Esophagus squamous epithelium (tissue), 5 donors: ENCODE data around the gene CACNB1. TPM values are rescaled to one million over a fixed set of nuclear protein-coding genes. Genes with fewer than 3 reads are reported as not detected.

Experiments used
- DNase-seq: peaks from one replicate; lab custom pipeline; 2025; lab: John Stamatoyannopoulos, UW
- H3K27ac ChIP-seq, 4 donors: fragments of 200-600 bp; sonication (generic); one replicate each; pipeline ENCODE4 v1.5.1; 2016 to 2019; ENCODE audit warnings: mild to moderate bottlenecking in 1 of 4
- H3K27me3 ChIP-seq, 4 donors: fragments of 200-600 bp; sonication (generic); 1 replicate in 3 of 4; 2 replicates in 1 of 4; pipeline versions ENCODE4 v1.5.1 to v1.6.0; 2017 to 2021; ENCODE audit warnings: antibody characterized with exemption in 1 of 4
- H3K36me3 ChIP-seq, 3 donors: fragments of 200-600 bp; sonication (generic); one replicate each; pipeline ENCODE4 v1.5.1; 2016 to 2019
- H3K4me1 ChIP-seq, 3 donors: fragments of 200-600 bp; sonication (generic); one replicate each; pipeline ENCODE4 v1.5.1; 2017 to 2019
- H3K4me3 ChIP-seq, 4 donors: fragments of 200-600 bp; sonication (generic); 1 replicate in 3 of 4; 2 replicates in 1 of 4; pipeline ENCODE4 v1.5.1; 2016 to 2019; ENCODE audit warnings: mild to moderate bottlenecking in 2 of 4, moderate library complexity in 1 of 4
- H3K9me3 ChIP-seq, 3 donors: fragments of 200-600 bp; sonication (generic); one replicate each; pipeline ENCODE4 v1.5.1; 2016 to 2019
- POLR2A ChIP-seq, 4 donors: fragments of 450-650 bp; IDR thresholded peaks; one replicate each; pipeline ENCODE4 v1.6.1; 2017; ENCODE audit warnings: antibody characterized with exemption in 4 of 4, mild to moderate bottlenecking in 4 of 4, moderate library complexity in 3 of 4
- WGBS, 2 donors: methylation state at CpG; one replicate each; pipeline ENCODE4 v1.1.5; 2018; 5-methylcytosine and 5-hydroxymethylcytosine counted together
- intact Hi-C: fragments of 100-400 bp; cut with DNase I; formaldehyde crosslinking; loops from one replicate; pipeline ENCODE4 v1.15.0; 2022
- total RNA-seq, 4 donors: library from RNA; depleted of rRNA; stranded (reverse); fragments of >200 nt; gene quantifications; one replicate each; pipeline ENCODE4 v1.1.0, GENCODE V29; 2016
- TF ChIP-seq, protein P1 (sequence below), 6 experiments: fragments of 450-650 bp in 4 of 6; fragments of 200-600 bp in 2 of 6; sonication (generic) in 2 of 6; IDR thresholded peaks; one replicate each; pipeline ENCODE4 v1.5.1; 2016 to 2019; ENCODE audit warnings: antibody characterized with exemption in 6 of 6, mild to moderate bottlenecking in 4 of 6, moderate library complexity in 4 of 6
- donor health status: DM: yes; HTN: yes; CAD: no.

Gene CACNB1
- total RNA-seq, 4 donors from 2014 or later: 0.53 to 3.6 (median 0.99) TPM

- intact Hi-C loops: no loop called here
- H3K4me1 ChIP-seq: peaks cover 18 to 52% (median 19%) of the 10 kb centered on the region in 3 donors
- H3K4me3 ChIP-seq: peak overlapping the region; percentile 12 to 65 (median 42)
- H3K27me3 ChIP-seq: peaks cover 0 to 28% (median 0%) of the 10 kb centered on the region in 4 donors
- peak overlapping the region; percentile 3 to 58 (median 37) for H3K27ac ChIP-seq
- WGBS, 2 donors: 26 to 60% methylated on average over 1 to 10 of the region's 22 CpGs
- DNase-seq: no peak
- H3K36me3 ChIP-seq: peaks cover 0 to 3% (median 2%) of the 10 kb centered on the region in 3 donors
- TF ChIP-seq POLR2A (IDR thresholded peaks at IDR 0.05): no peak
- TF ChIP-seq, protein P1, sequence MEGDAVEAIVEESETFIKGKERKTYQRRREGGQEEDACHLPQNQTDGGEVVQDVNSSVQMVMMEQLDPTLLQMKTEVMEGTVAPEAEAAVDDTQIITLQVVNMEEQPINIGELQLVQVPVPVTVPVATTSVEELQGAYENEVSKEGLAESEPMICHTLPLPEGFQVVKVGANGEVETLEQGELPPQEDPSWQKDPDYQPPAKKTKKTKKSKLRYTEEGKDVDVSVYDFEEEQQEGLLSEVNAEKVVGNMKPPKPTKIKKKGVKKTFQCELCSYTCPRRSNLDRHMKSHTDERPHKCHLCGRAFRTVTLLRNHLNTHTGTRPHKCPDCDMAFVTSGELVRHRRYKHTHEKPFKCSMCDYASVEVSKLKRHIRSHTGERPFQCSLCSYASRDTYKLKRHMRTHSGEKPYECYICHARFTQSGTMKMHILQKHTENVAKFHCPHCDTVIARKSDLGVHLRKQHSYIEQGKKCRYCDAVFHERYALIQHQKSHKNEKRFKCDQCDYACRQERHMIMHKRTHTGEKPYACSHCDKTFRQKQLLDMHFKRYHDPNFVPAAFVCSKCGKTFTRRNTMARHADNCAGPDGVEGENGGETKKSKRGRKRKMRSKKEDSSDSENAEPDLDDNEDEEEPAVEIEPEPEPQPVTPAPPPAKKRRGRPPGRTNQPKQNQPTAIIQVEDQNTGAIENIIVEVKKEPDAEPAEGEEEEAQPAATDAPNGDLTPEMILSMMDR (IDR thresholded peaks at IDR 0.05): no peak
- no peaks in the 10 kb centered on the region for H3K9me3 ChIP-seq
Observed at GRCh38 chr17:39210093-39210434, 12.6 kb upstream of the CACNB1 start.

- Histone ChIP-seq H3K36me3 (peaks cover 5 to 9% (median 7%) of the 10 kb centered on the region in 3 donors), H3K27me3 (peaks cover 0 to 23% (median 0%) of the 10 kb centered on the region in 4 donors), H3K4me3 (peak overlapping the region; percentile 12 to 65 (median 42)), H3K4me1 (peaks cover 18 to 52% (median 19%) of the 10 kb centered on the region in 3 donors), H3K9me3 (no peaks in the 10 kb centered on the region), H3K27ac (peak overlapping the region; percentile 28 to 58 (median 49))
- DNase-seq: no peak
- TF ChIP-seq POLR2A (IDR thresholded peaks at IDR 0.05): no peak
- TF ChIP-seq, protein P1 (IDR thresholded peaks at IDR 0.05): no peak
- intact Hi-C loops: no loop called here
- 9 to 13% methylated on average over 2 to 4 of the region's 39 CpGs for WGBS, 2 donors
Observed at GRCh38 chr17:39209317-39210092, 12.0 kb upstream of the CACNB1 start.

GRCh38 chr17:39208893-39209292, 11.4 kb upstream of the CACNB1 start:
- no peak for DNase-seq
- peak overlapping the region in 1 of 4 donors; percentile 65 for H3K4me3 ChIP-seq
- H3K9me3 ChIP-seq: no peaks in the 10 kb centered on the region
- WGBS, 2 donors: 18 to 35% methylated on average over 4 to 5 of the region's 8 CpGs
- intact Hi-C loops: no loop called here
- peak overlapping the region in 3 of 4 donors; percentile 46 to 58 (median 52) for H3K27ac ChIP-seq
- peaks cover 8 to 15% (median 11%) of the 10 kb centered on the region in 3 donors for H3K36me3 ChIP-seq
- H3K4me1 ChIP-seq: peaks cover 18 to 52% (median 19%) of the 10 kb centered on the region in 3 donors
- TF ChIP-seq POLR2A (IDR thresholded peaks at IDR 0.05): no peak
- TF ChIP-seq, protein P1 (IDR thresholded peaks at IDR 0.05): no peak
- peaks cover 0 to 16% (median 0%) of the 10 kb centered on the region in 4 donors for H3K27me3 ChIP-seq

DNA sequence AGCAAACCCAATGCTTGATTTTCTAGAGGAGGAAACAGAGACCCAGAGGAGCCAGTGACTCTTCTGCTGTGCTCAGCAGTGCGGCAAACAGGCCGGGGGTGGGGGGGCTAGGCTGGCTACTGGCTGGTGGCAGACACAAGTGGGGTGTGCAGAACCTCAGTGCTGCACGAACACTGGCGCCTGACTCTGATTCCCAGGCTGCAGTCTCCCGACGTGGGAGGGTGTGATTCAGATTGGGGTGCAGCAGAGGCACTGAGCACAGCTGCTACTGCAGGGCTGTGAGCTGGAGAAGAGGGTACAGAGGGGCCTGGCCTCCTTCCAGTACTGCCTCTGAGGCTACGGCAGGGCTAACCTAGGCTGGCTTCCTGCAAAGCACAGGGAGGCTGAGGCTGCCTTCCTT, 10.7 kb upstream of the CACNB1 start:
- intact Hi-C loops: no loop called here
- no peak for DNase-seq
- peaks cover 17 to 49% (median 18%) of the 10 kb centered on the region in 3 donors for H3K4me1 ChIP-seq
- H3K9me3 ChIP-seq: no peaks in the 10 kb centered on the region
- no peak for TF ChIP-seq POLR2A (IDR thresholded peaks at IDR 0.05)
- TF ChIP-seq, protein P1 (IDR thresholded peaks at IDR 0.05): no peak
- WGBS, 2 donors: 52% methylated on average over 6 of the region's 7 CpGs; no CpG with 5 or more reads in 1 of the 2 donors
- peaks cover 16 to 22% (median 18%) of the 10 kb centered on the region in 3 donors for H3K36me3 ChIP-seq
- H3K4me3 ChIP-seq: no peak overlapping the region
- H3K27me3 ChIP-seq: peaks cover 0 to 14% (median 0%) of the 10 kb centered on the region in 4 donors
- no peak overlapping the region for H3K27ac ChIP-seq

- no peak overlapping the region for H3K27ac ChIP-seq
- no peaks in the 10 kb centered on the region for H3K9me3 ChIP-seq
- H3K27me3 ChIP-seq: peaks cover 0 to 6% (median 0%) of the 10 kb centered on the region in 4 donors
- intact Hi-C loops: no loop called here
- H3K36me3 ChIP-seq: peaks cover 28 to 42% (median 30%) of the 10 kb centered on the region in 3 donors
- WGBS, 2 donors: 43 to 74% methylated on average over 1 to 3 of the region's 3 CpGs
- DNase-seq: no peak
- TF ChIP-seq, protein P1 (IDR thresholded peaks at IDR 0.05): no peak
- no peak for TF ChIP-seq POLR2A (IDR thresholded peaks at IDR 0.05)
- H3K4me1 ChIP-seq: peaks cover 25 to 48% (median 29%) of the 10 kb centered on the region in 3 donors
- no peak overlapping the region for H3K4me3 ChIP-seq
Observed at GRCh38 chr17:39205112-39205526, 7.7 kb upstream of the CACNB1 start.
